Stimulated activated naive CD4-positive, alpha-beta T cell treated with Interleukin-2 at 50 U/mL for 16 hours (primary cell): ENCODE results near the gene SIAH1.
"Not testable (repeated sequence)": the region's sequence is repeated elsewhere in the genome, so short reads cannot be mapped to it uniquely, and the experiment has no call there.

Experiments
- DNase-seq: peaks from one replicate; lab custom pipeline; 2025; lab: John Stamatoyannopoulos, UW

SIAH1 gene

GRCh38 chr16:48393485-48394354 is 8.5 kb upstream of the SIAH1 start:
- peak; percentile 5 for DNase-seq

GRCh38 chr16:48392407-48392806 is 7.2 kb upstream of the SIAH1 start:
- no peak for DNase-seq

GRCh38 chr16:48386559-48387312 is 1.5 kb upstream of the SIAH1 start:
- no peak for DNase-seq

GRCh38 chr16:48384520-48385252 is 527 bp downstream of the SIAH1 start:
- peak; percentile 54 for DNase-seq

GRCh38 chr16:48383877-48384519 is 1.2 kb downstream of the SIAH1 start:
- DNase-seq: no peak

GRCh38 chr16:48383009-48383876 is 2.0 kb downstream of the SIAH1 start:
- no peak for DNase-seq

GRCh38 chr16:48382131-48382530 is 3.1 kb downstream of the SIAH1 start:
- no peak for DNase-seq

GRCh38 chr16:48381201-48381600 is 4.0 kb downstream of the SIAH1 start:
- DNase-seq: no peak

GRCh38 chr16:48378836-48379235 is 6.4 kb downstream of the SIAH1 start:
- no peak for DNase-seq

GRCh38 chr16:48378276-48378675 is 6.9 kb downstream of the SIAH1 start:
- no peak for DNase-seq

GRCh38 chr16:48377301-48377700 is 7.9 kb downstream of the SIAH1 start:
- not testable (repeated sequence) for DNase-seq

- no peak for DNase-seq
Observed at GRCh38 chr16:48374255-48374654, 11.0 kb downstream of the SIAH1 start.

GRCh38 chr16:48373258-48374029 is 11.8 kb downstream of the SIAH1 start:
- DNase-seq: no peak

GRCh38 chr16:48372744-48373143 is 12.5 kb downstream of the SIAH1 start:
- DNase-seq: no peak

GRCh38 chr16:48371393-48371780 is 13.8 kb downstream of the SIAH1 start:
- no peak for DNase-seq

- DNase-seq: not testable (repeated sequence)
Observed at GRCh38 chr16:48370668-48371392, 14.4 kb downstream of the SIAH1 start.

- no peak for DNase-seq
Observed at GRCh38 chr16:48370229-48370628, 15.0 kb downstream of the SIAH1 start.

- DNase-seq: no peak
Observed at GRCh38 chr16:48369765-48370164, 15.4 kb downstream of the SIAH1 start.

- DNase-seq: no peak
Observed at GRCh38 chr16:48367441-48368049, 17.7 kb downstream of the SIAH1 start.
